ENCODE data around the gene STK11IP.

The STK11IP gene

GRCh38 chr2:219567131-219567530 is 30.5 kb upstream of the STK11IP start:
- peaks cover 3% of the 10 kb centered on the region for H3K9me3 ChIP-seq (ENCODE audit: insufficient read depth, low read depth, low read length)
- H3K4me3 ChIP-seq (ENCODE audit: low read depth, low read length) = peak overlapping the region; percentile 6
- no peak overlapping the region for H2AFZ ChIP-seq (ENCODE audit: insufficient read depth, low read length, poor library complexity)
- no peak overlapping the region for H2AK5ac ChIP-seq (ENCODE audit: low read length)
- peaks cover 25% of the 10 kb centered on the region for H3K79me1 ChIP-seq (ENCODE audit: low read length)
- no peak overlapping the region for H4K8ac ChIP-seq (ENCODE audit: low read depth, low read length)
- H4K91ac ChIP-seq (ENCODE audit: low read depth, low read length) = no peak overlapping the region
- no peaks in the 10 kb centered on the region for H3K27me3 ChIP-seq (ENCODE audit: insufficient read depth, low read length)
- peaks cover 12% of the 10 kb centered on the region for H3K79me2 ChIP-seq (ENCODE audit: control insufficient read depth, insufficient read depth, low read length, poor library complexity)
- no peak overlapping the region for H2BK12ac ChIP-seq (ENCODE audit: low read length)
- peaks cover 15 to 28% of the 10 kb centered on the region in 2 experiments for H3K4me1 ChIP-seq (ENCODE audit: control insufficient read depth in 1 of 2, insufficient read depth in 2 of 2, low read length in 2 of 2)
- no peak overlapping the region for H2BK120ac ChIP-seq (ENCODE audit: insufficient read depth, low read length, poor library complexity)
- H3K14ac ChIP-seq (ENCODE audit: low read length) = no peak overlapping the region
- no peak overlapping the region for H3K9ac ChIP-seq (ENCODE audit: low read length)
- no peak overlapping the region for H2BK5ac ChIP-seq (ENCODE audit: low read depth, low read length, poor library complexity)
- no peak overlapping the region for H4K12ac ChIP-seq (ENCODE audit: low read depth, low read length)
- H3K4ac ChIP-seq (ENCODE audit: low read depth, low read length) = no peak overlapping the region
- H3K36me3 ChIP-seq (ENCODE audit: control insufficient read depth in 1 of 2, insufficient read depth in 2 of 2, low read length in 2 of 2) = peaks cover 59 to 65% of the 10 kb centered on the region in 2 experiments
- H3K18ac ChIP-seq (ENCODE audit: low read length) = no peak overlapping the region
- H3K27ac ChIP-seq (ENCODE audit: low read depth, low read length) = no peak overlapping the region
- H3K4me2 ChIP-seq (ENCODE audit: low read length) = no peak overlapping the region
- no CpG with 5 or more reads among the region's 18 CpGs for WGBS (ENCODE audit: extremely low coverage, insufficient coverage, insufficient read length)
- H3K23ac ChIP-seq (ENCODE audit: low read length) = no peak overlapping the region
- no peak for DNase-seq

DNA sequence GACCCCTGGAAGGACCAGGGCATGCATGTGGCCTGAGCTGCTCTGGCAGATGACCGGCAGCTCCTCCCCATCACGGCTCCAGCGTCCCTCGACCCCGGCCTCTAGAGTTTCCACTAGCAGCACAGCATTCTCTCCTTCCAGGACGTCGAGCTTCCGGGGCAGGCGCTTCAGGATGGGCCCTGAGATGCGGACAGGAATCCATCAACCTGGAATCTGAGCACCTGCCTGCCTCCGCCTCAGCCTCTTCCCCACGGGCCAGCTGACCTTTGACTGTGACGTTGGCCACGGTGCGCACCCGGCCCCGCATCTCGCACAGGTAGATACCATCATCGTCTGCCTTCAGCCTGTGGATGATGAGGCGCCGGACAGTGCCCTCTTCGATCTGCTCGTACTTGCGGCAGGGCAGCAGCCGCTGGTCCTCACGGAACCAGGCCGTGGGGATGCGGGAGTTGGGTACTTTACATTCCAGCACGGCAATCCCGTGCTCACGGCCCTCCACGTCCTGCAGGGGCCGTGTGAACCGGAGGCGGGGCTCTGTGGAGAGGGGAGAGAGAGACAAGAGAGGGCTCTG is 29.8 kb upstream of the STK11IP start:
- Histone ChIP-seq H3K4me1 (ENCODE audit: control insufficient read depth in 1 of 2, insufficient read depth in 2 of 2, low read length in 2 of 2) (peaks cover 14 to 29% of the 10 kb centered on the region in 2 experiments), H3K79me1 (ENCODE audit: low read length) (peaks cover 33% of the 10 kb centered on the region), H4K91ac (ENCODE audit: low read depth, low read length) (peak overlapping the region; percentile 6), H3K27me3 (ENCODE audit: insufficient read depth, low read length) (no peaks in the 10 kb centered on the region), H3K9ac (ENCODE audit: low read length) (no peak overlapping the region), H2BK5ac (ENCODE audit: low read depth, low read length, poor library complexity) (no peak overlapping the region), H2AFZ (ENCODE audit: insufficient read depth, low read length, poor library complexity) (no peak overlapping the region), H3K9me3 (ENCODE audit: insufficient read depth, low read depth, low read length) (peaks cover 3% of the 10 kb centered on the region), H4K12ac (ENCODE audit: low read depth, low read length) (no peak overlapping the region), H3K36me3 (ENCODE audit: control insufficient read depth in 1 of 2, insufficient read depth in 2 of 2, low read length in 2 of 2) (peaks cover 51 to 57% of the 10 kb centered on the region in 2 experiments), H3K27ac (ENCODE audit: low read depth, low read length) (no peak overlapping the region), H3K79me2 (ENCODE audit: control insufficient read depth, insufficient read depth, low read length, poor library complexity) (peaks cover 16% of the 10 kb centered on the region), H2BK12ac (ENCODE audit: low read length) (no peak overlapping the region), H3K14ac (ENCODE audit: low read length) (no peak overlapping the region), H2BK120ac (ENCODE audit: insufficient read depth, low read length, poor library complexity) (no peak overlapping the region), H3K4me2 (ENCODE audit: low read length) (no peak overlapping the region), H3K18ac (ENCODE audit: low read length) (peak overlapping the region; percentile 9), H4K8ac (ENCODE audit: low read depth, low read length) (no peak overlapping the region), H2AK5ac (ENCODE audit: low read length) (no peak overlapping the region), H3K4ac (ENCODE audit: low read depth, low read length) (no peak overlapping the region), H3K23ac (ENCODE audit: low read length) (no peak overlapping the region), H3K4me3 (ENCODE audit: low read depth, low read length) (peak overlapping the region; percentile 45)
- DNase-seq = peak; percentile 33 to 63
- no CpG with 5 or more reads among the region's 35 CpGs for WGBS (ENCODE audit: extremely low coverage, insufficient coverage, insufficient read length)

- H3K4me3 ChIP-seq (ENCODE audit: low read depth, low read length) = no peak overlapping the region
- peak; percentile 90 to 91 for DNase-seq
- H3K79me2 ChIP-seq (ENCODE audit: control insufficient read depth, insufficient read depth, low read length, poor library complexity) = peaks cover 16% of the 10 kb centered on the region
- no peak overlapping the region for H3K14ac ChIP-seq (ENCODE audit: low read length)
- H3K23ac ChIP-seq (ENCODE audit: low read length) = no peak overlapping the region
- no peak overlapping the region for H2BK12ac ChIP-seq (ENCODE audit: low read length)
- H2AFZ ChIP-seq (ENCODE audit: insufficient read depth, low read length, poor library complexity) = no peak overlapping the region
- no peak overlapping the region for H3K4ac ChIP-seq (ENCODE audit: low read depth, low read length)
- H4K12ac ChIP-seq (ENCODE audit: low read depth, low read length) = no peak overlapping the region
- H3K4me1 ChIP-seq (ENCODE audit: control insufficient read depth in 1 of 2, insufficient read depth in 2 of 2, low read length in 2 of 2) = peaks cover 17 to 33% of the 10 kb centered on the region in 2 experiments
- peak overlapping the region; percentile 84 for H3K4me2 ChIP-seq (ENCODE audit: low read length)
- no peaks in the 10 kb centered on the region for H3K27me3 ChIP-seq (ENCODE audit: insufficient read depth, low read length)
- no peak overlapping the region for H3K9ac ChIP-seq (ENCODE audit: low read length)
- no peak overlapping the region for H4K8ac ChIP-seq (ENCODE audit: low read depth, low read length)
- no peak overlapping the region for H4K91ac ChIP-seq (ENCODE audit: low read depth, low read length)
- no peak overlapping the region for H2AK5ac ChIP-seq (ENCODE audit: low read length)
- peaks cover 40 to 46% of the 10 kb centered on the region in 2 experiments for H3K36me3 ChIP-seq (ENCODE audit: control insufficient read depth in 1 of 2, insufficient read depth in 2 of 2, low read length in 2 of 2)
- peaks cover 36% of the 10 kb centered on the region for H3K79me1 ChIP-seq (ENCODE audit: low read length)
- no peak overlapping the region for H3K18ac ChIP-seq (ENCODE audit: low read length)
- no peak overlapping the region for H2BK5ac ChIP-seq (ENCODE audit: low read depth, low read length, poor library complexity)
- no CpG with 5 or more reads among the region's 6 CpGs for WGBS (ENCODE audit: extremely low coverage, insufficient coverage, insufficient read length)
- H3K27ac ChIP-seq (ENCODE audit: low read depth, low read length) = peak overlapping the region; percentile 99
- H3K9me3 ChIP-seq (ENCODE audit: insufficient read depth, low read depth, low read length) = peaks cover 3% of the 10 kb centered on the region
- no peak overlapping the region for H2BK120ac ChIP-seq (ENCODE audit: insufficient read depth, low read length, poor library complexity)
Measured at GRCh38 chr2:219569041-219569440, 28.6 kb upstream of the STK11IP start.

- no CpG with 5 or more reads among the region's 6 CpGs for WGBS (ENCODE audit: extremely low coverage, insufficient coverage, insufficient read length)
- no peak overlapping the region for H3K23ac ChIP-seq (ENCODE audit: low read length)
- peak overlapping the region; percentile 99 for H2BK5ac ChIP-seq (ENCODE audit: low read depth, low read length, poor library complexity)
- H3K18ac ChIP-seq (ENCODE audit: low read length) = no peak overlapping the region
- peaks cover 35 to 40% of the 10 kb centered on the region in 2 experiments for H3K36me3 ChIP-seq (ENCODE audit: control insufficient read depth in 1 of 2, insufficient read depth in 2 of 2, low read length in 2 of 2)
- no peaks in the 10 kb centered on the region for H3K27me3 ChIP-seq (ENCODE audit: insufficient read depth, low read length)
- H2BK120ac ChIP-seq (ENCODE audit: insufficient read depth, low read length, poor library complexity) = peak overlapping the region; percentile 99
- H3K79me1 ChIP-seq (ENCODE audit: low read length) = peaks cover 36% of the 10 kb centered on the region
- H2AFZ ChIP-seq (ENCODE audit: insufficient read depth, low read length, poor library complexity) = no peak overlapping the region
- no peak overlapping the region for H4K12ac ChIP-seq (ENCODE audit: low read depth, low read length)
- peak overlapping the region; percentile 99 for H3K27ac ChIP-seq (ENCODE audit: low read depth, low read length)
- H4K8ac ChIP-seq (ENCODE audit: low read depth, low read length) = no peak overlapping the region
- H3K9ac ChIP-seq (ENCODE audit: low read length) = no peak overlapping the region
- DNase-seq = peak in 1 of 2 donors; percentile 3
- no peak overlapping the region for H3K14ac ChIP-seq (ENCODE audit: low read length)
- H4K91ac ChIP-seq (ENCODE audit: low read depth, low read length) = peak overlapping the region; percentile 99
- no peak overlapping the region for H2BK12ac ChIP-seq (ENCODE audit: low read length)
- peak overlapping the region; percentile 44 for H3K4ac ChIP-seq (ENCODE audit: low read depth, low read length)
- peak overlapping the region; percentile 84 for H3K4me2 ChIP-seq (ENCODE audit: low read length)
- H3K9me3 ChIP-seq (ENCODE audit: insufficient read depth, low read depth, low read length) = peaks cover 3% of the 10 kb centered on the region
- peaks cover 16% of the 10 kb centered on the region for H3K79me2 ChIP-seq (ENCODE audit: control insufficient read depth, insufficient read depth, low read length, poor library complexity)
- H2AK5ac ChIP-seq (ENCODE audit: low read length) = no peak overlapping the region
- no peak overlapping the region for H3K4me3 ChIP-seq (ENCODE audit: low read depth, low read length)
- peaks cover 17 to 33% of the 10 kb centered on the region in 2 experiments for H3K4me1 ChIP-seq (ENCODE audit: control insufficient read depth in 1 of 2, insufficient read depth in 2 of 2, low read length in 2 of 2)
Measured at GRCh38 chr2:219569635-219570034, 28.0 kb upstream of the STK11IP start.

Measured in trophoblast cell (in vitro differentiated cells and primary cell).